H1 (cell line): Measurements from ENCODE around the gene HPCAL4.

Experiments
- POLR2AphosphoS5 ChIP-seq: IDR thresholded peaks from 2 replicates; pipeline ENCODE4 v1.6.1; 2011; ENCODE audit warnings: low read depth, low read length
- TF ChIP-seq, protein P1 (sequence below), 3 experiments: IDR thresholded peaks; 1 replicate in 2 of 3; 2 replicates in 1 of 3; pipeline versions ENCODE4 v1.5.1 to v1.6.1; 2011; ENCODE audit warnings: low read length in 3 of 3, mild to moderate bottlenecking in 3 of 3, inconsistent platforms in 2 of 3, low read depth in 1 of 3, moderate library complexity in 1 of 3; ENCODE audit not compliant: insufficient read depth in 1 of 3; ENCODE audit errors: control extremely low read depth in 1 of 3
- TF ChIP-seq, protein P2 (sequence below): IDR thresholded peaks from 2 replicates; pipeline ENCODE4 v1.6.1; 2011; ENCODE audit warnings: low read length, improper control_type of control experiment

DNA sequence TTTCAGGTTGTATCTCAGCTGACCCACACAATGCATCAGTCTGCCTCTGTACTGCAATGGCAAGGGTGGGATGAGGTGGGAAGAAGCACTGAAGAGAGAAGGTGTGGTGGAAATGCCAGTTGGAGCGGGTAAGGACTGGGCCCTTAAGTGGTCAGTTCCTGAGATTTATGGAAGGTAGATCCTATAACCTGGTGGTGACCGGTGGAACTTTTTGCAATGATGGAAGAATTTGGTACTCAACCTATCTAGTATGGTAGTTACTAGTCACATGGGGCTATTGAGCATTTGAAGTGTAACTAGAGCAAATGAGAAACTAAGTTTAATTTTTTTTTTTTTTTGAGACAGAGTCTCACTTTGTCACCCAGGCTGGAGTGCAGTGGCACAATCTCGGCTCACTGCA is 8.2 kb upstream of the HPCAL4 start:
- TF ChIP-seq, protein P1, sequence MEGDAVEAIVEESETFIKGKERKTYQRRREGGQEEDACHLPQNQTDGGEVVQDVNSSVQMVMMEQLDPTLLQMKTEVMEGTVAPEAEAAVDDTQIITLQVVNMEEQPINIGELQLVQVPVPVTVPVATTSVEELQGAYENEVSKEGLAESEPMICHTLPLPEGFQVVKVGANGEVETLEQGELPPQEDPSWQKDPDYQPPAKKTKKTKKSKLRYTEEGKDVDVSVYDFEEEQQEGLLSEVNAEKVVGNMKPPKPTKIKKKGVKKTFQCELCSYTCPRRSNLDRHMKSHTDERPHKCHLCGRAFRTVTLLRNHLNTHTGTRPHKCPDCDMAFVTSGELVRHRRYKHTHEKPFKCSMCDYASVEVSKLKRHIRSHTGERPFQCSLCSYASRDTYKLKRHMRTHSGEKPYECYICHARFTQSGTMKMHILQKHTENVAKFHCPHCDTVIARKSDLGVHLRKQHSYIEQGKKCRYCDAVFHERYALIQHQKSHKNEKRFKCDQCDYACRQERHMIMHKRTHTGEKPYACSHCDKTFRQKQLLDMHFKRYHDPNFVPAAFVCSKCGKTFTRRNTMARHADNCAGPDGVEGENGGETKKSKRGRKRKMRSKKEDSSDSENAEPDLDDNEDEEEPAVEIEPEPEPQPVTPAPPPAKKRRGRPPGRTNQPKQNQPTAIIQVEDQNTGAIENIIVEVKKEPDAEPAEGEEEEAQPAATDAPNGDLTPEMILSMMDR (IDR thresholded peaks at IDR 0.05; ENCODE audit: control extremely low read depth in 1 of 3, insufficient read depth in 1 of 3, low read depth in 1 of 3, low read length in 3 of 3): peak in 1 of 3 experiments; percentile 12; a peak in 1 of 4 replicates
- no peak for TF ChIP-seq POLR2AphosphoS5
- TF ChIP-seq, protein P2, sequence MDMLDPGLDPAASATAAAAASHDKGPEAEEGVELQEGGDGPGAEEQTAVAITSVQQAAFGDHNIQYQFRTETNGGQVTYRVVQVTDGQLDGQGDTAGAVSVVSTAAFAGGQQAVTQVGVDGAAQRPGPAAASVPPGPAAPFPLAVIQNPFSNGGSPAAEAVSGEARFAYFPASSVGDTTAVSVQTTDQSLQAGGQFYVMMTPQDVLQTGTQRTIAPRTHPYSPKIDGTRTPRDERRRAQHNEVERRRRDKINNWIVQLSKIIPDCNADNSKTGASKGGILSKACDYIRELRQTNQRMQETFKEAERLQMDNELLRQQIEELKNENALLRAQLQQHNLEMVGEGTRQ: no peak
